SK-N-SH (cell line): ENCODE measurements around the gene PHETA2. TPM values are rescaled to one million over a fixed set of nuclear protein-coding genes. Genes with fewer than 3 reads are reported as not detected.
"Not testable (repeated sequence)": the region's sequence is repeated elsewhere in the genome, so short reads cannot be mapped to it uniquely, and the experiment has no call there.

Source experiments
- CTCF ChIA-PET: fragments of 300-600, 350-600 bp; formaldehyde crosslinking; extraction: SDS; loops from one replicate; lab custom pipeline; 2021; lab: Yijun Ruan, JAX
- POLR2A ChIA-PET: fragments of 350-600 bp; sonication (Branson Sonifier 250); formaldehyde crosslinking; extraction: SDS; loops from one replicate; lab custom pipeline; 2020; ENCODE audit warnings: antibody characterized with exemption, inconsistent platforms; lab: Yijun Ruan, JAX
- DNase-seq: peaks from one replicate; pipeline ENCODE4 v3.0.0; 2012
- H2AFZ ChIP-seq: fragments of 200-600 bp; sonication (generic); 2 replicates; pipeline ENCODE4 v1.8.1; 2016; ENCODE audit warnings: antibody characterized with exemption, mild to moderate bottlenecking, low read depth
- H3F3A ChIP-seq: fragments of 200-600 bp; sonication (generic); replicated peaks from 2 replicates; pipeline ENCODE3; 2016; ENCODE audit warnings: antibody characterized with exemption, mild to moderate bottlenecking; ENCODE audit not compliant: insufficient read depth
- H3K27ac ChIP-seq, 2 experiments: fragments of 200-500 bp in 1 of 2; fragments of 200-600 bp in 1 of 2; sonication (Bioruptor generic) in 1 of 2; sonication (generic), shearing (Covaris generic) in 1 of 2; 2 replicates each; pipeline versions ENCODE4 v1.5.1 to v1.6.1; 2014 to 2016; ENCODE audit warnings: low read depth in 2 of 2, inconsistent platforms in 1 of 2, low read length in 1 of 2, mild to moderate bottlenecking in 1 of 2, mixed read lengths in 1 of 2
- H3K27me3 ChIP-seq: fragments of 200-600 bp; sonication (generic), shearing (Covaris generic); 2 replicates; pipeline ENCODE4 v1.6.1; 2016; ENCODE audit warnings: mixed run types; ENCODE audit not compliant: insufficient read depth
- H3K36me3 ChIP-seq, 2 experiments: fragments of 200-500 bp in 1 of 2; fragments of 200-600 bp in 1 of 2; sonication (Bioruptor generic) in 1 of 2; sonication (generic) in 1 of 2; replicated peaks in 1 of 2; 2 replicates each; pipeline versions ENCODE3 to v1.5.1; 2014 to 2016; ENCODE audit warnings: low read length in 1 of 2, mild to moderate bottlenecking in 1 of 2; ENCODE audit not compliant: insufficient read depth in 2 of 2, control insufficient read depth in 1 of 2
- H3K4me1 ChIP-seq, 2 experiments: fragments of 200-500 bp in 1 of 2; fragments of 200-600 bp in 1 of 2; sonication (Bioruptor generic) in 1 of 2; sonication (generic), shearing (Covaris generic) in 1 of 2; 2 replicates each; pipeline versions ENCODE4 v1.5.1 to v1.6.1; 2014 to 2016; ENCODE audit warnings: low read depth in 1 of 2, low read length in 1 of 2, mixed run types in 1 of 2; ENCODE audit not compliant: insufficient read depth in 2 of 2, control insufficient read depth in 1 of 2
- H3K4me2 ChIP-seq: fragments of 200-600 bp; sonication (generic), shearing (Covaris generic); 2 replicates; pipeline ENCODE4 v1.6.1; 2017; ENCODE audit warnings: mixed run types
- H3K4me3 ChIP-seq, 2 experiments: fragments of 200-500 bp in 1 of 2; fragments of 200-600 bp in 1 of 2; sonication (Bioruptor generic) in 1 of 2; sonication (generic), shearing (Covaris generic) in 1 of 2; 2 replicates each; pipeline versions ENCODE4 v1.5.1 to v1.8.1; 2014 to 2016; ENCODE audit warnings: low read depth in 2 of 2, inconsistent platforms in 1 of 2, low read length in 1 of 2, mild to moderate bottlenecking in 1 of 2, mixed read lengths in 1 of 2, moderate library complexity in 1 of 2
- H3K79me2 ChIP-seq: fragments of 200-600 bp; sonication (generic); 2 replicates; pipeline ENCODE4 v1.8.1; 2017; ENCODE audit warnings: mild to moderate bottlenecking; ENCODE audit not compliant: insufficient read depth
- H3K9ac ChIP-seq: fragments of 200-600 bp; sonication (generic); 2 replicates; pipeline ENCODE4 v1.6.1; 2017; ENCODE audit warnings: mixed run types
- H3K9me2 ChIP-seq: fragments of 200-600 bp; sonication (generic); 2 replicates; pipeline ENCODE4 v1.6.1; 2017; ENCODE audit warnings: mixed run types
- H3K9me3 ChIP-seq: fragments of 200-600 bp; sonication (generic); 2 replicates; pipeline ENCODE4 v1.6.1; 2017; ENCODE audit warnings: mixed run types, mild to moderate bottlenecking, moderate library complexity
- H4K20me1 ChIP-seq: fragments of 200-600 bp; sonication (generic); 2 replicates; pipeline ENCODE4 v1.6.1; 2017; ENCODE audit warnings: mild to moderate bottlenecking, mixed run types; ENCODE audit not compliant: insufficient read depth
- CHD2 ChIP-seq: fragments of 150-350 bp; IDR thresholded peaks from 2 replicates; pipeline ENCODE4 v1.6.1; 2018; ENCODE audit warnings: low read length; ENCODE audit not compliant: partially characterized antibody
- ELF1 ChIP-seq: IDR thresholded peaks from 2 replicates; pipeline ENCODE4 v1.4.0; 2012
- EZH2phosphoT487 ChIP-seq: fragments of 200-600 bp; sonication (generic); IDR thresholded peaks from 2 replicates; pipeline ENCODE4 v1.6.1; 2017; ENCODE audit warnings: low read depth, mixed run types, mild to moderate bottlenecking, antibody characterized with exemption, moderate library complexity, borderline replicate concordance
- FOXJ3 ChIP-seq: sonication (generic); formaldehyde crosslinking; IDR thresholded peaks from 2 replicates; pipeline ENCODE4 v1.5.1; 2020; ENCODE audit warnings: mild to moderate bottlenecking, missing genetic modification reagents
- MEF2A ChIP-seq: IDR thresholded peaks from 2 replicates; pipeline ENCODE4 v1.4.0; 2012; ENCODE audit warnings: low read depth, borderline replicate concordance
- NRF1 ChIP-seq: IDR thresholded peaks from 2 replicates; pipeline ENCODE4 v1.6.1; 2012; ENCODE audit warnings: low read depth, mild to moderate bottlenecking, low read length
- POLR2AphosphoS5 ChIP-seq: IDR thresholded peaks from 2 replicates; pipeline ENCODE4 v1.6.1; 2012; ENCODE audit warnings: low read depth, low read length
- RFX5 ChIP-seq: IDR thresholded peaks from 2 replicates; pipeline ENCODE4 v1.6.1; 2012; ENCODE audit warnings: mild to moderate bottlenecking, improper control_type of control experiment, low read length
- WGBS: methylation state at CpG from one replicate; pipeline ENCODE4 v1.1.6; 2017; ENCODE audit warnings: low lambda C conversion rate; 5-methylcytosine and 5-hydroxymethylcytosine counted together
- polyA plus RNA-seq, 3 experiments: library from polyadenylated mRNA; depleted of rRNA; stranded (reverse); fragments of >200 nt; gene quantifications; 2 replicates each; pipeline ENCODE4 v1.2.3, GENCODE V29; 2012
- TF ChIP-seq, protein P1 (sequence below): IDR thresholded peaks from 2 replicates; pipeline ENCODE4; 2012
- TF ChIP-seq, protein P2 (sequence below): fragments of 200-600 bp; sonication (generic); IDR thresholded peaks from 2 replicates; pipeline ENCODE4 v1.6.1; 2017; ENCODE audit warnings: antibody characterized with exemption, mild to moderate bottlenecking, moderate library complexity
- TF ChIP-seq, protein P3 (sequence below): IDR thresholded peaks from 2 replicates; pipeline ENCODE4 v1.4.0; 2012; ENCODE audit warnings: low read depth, borderline replicate concordance
- TF ChIP-seq, protein P4 (sequence below): fragments of 150-350 bp; IDR thresholded peaks from 2 replicates; pipeline ENCODE4 v1.6.1; 2017; ENCODE audit warnings: antibody characterized with exemption, low read length, low read depth, borderline replicate concordance

The PHETA2 gene
- polyA plus RNA-seq, 1 of the 3 experiments (the other 2 are of a cell fraction) = 0.05 TPM

DNA sequence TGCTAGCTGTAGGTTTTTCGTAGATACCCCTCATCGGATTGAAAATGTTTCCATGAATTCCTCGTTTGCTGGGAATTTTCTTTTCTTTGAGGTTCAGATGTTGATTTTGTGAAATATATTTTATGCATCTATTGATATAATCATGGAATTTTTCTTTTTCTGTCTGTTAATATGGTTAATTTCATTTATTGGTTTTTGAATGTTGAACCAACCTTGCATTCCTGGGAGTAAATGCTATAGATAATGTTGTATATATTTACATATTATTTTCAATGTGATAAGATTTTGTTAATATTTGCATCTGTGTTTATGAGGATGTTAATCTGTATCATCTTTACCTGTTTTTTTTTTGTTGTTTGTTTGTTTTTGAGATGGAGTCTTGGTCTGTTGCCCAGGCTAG is 27.2 kb downstream of the PHETA2 start (continued):
- TF ChIP-seq, protein P1, sequence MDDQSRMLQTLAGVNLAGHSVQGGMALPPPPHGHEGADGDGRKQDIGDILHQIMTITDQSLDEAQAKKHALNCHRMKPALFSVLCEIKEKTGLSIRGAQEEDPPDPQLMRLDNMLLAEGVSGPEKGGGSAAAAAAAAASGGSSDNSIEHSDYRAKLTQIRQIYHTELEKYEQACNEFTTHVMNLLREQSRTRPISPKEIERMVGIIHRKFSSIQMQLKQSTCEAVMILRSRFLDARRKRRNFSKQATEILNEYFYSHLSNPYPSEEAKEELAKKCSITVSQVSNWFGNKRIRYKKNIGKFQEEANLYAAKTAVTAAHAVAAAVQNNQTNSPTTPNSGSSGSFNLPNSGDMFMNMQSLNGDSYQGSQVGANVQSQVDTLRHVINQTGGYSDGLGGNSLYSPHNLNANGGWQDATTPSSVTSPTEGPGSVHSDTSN = no peak

DNA sequence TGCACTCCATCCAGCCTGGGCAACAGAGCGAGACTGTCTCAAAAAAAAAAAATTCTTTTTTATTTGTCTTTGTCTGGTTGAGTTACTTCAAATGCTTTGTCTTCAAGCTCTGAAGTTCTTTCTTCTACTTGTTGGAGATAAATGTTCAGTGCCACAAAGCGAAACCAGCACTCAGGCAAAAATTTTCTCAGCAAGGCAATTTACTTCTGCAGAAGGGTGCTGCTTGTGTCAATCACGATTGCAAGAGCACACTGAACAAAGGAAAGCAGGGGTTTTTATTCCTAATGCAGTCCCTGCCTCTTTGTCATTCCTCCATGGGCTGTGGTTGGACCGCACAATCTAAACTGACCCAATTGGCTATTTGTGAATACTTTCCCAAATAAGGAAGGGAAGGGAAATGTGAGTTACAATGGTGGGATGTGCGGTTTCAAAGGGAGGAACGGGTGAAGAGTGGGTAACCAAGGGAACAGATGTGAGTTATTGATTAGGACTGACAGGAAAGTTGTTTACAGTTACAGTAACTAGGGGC is 30.3 kb downstream of the PHETA2 start:
- 72% methylated on average over 6 of the region's 6 CpGs for WGBS
- H4K20me1 ChIP-seq, H3K79me2 ChIP-seq, H3F3A ChIP-seq, H3K27me3 ChIP-seq, H3K36me3 ChIP-seq, H3K9ac ChIP-seq, H3K9me2 ChIP-seq, H3K4me1 ChIP-seq, DNase-seq, H3K9me3 ChIP-seq, H2AFZ ChIP-seq, H3K4me2 ChIP-seq, H3K27ac ChIP-seq, H3K4me3 ChIP-seq, POLR2A ChIA-PET: not testable (repeated sequence)
- CTCF ChIA-PET = interaction anchor here (0.6 kb wide), 1 partner anchor 9 kb away, joined by 3 read pairs; no protein-coding TSS in a partner anchor

DNA sequence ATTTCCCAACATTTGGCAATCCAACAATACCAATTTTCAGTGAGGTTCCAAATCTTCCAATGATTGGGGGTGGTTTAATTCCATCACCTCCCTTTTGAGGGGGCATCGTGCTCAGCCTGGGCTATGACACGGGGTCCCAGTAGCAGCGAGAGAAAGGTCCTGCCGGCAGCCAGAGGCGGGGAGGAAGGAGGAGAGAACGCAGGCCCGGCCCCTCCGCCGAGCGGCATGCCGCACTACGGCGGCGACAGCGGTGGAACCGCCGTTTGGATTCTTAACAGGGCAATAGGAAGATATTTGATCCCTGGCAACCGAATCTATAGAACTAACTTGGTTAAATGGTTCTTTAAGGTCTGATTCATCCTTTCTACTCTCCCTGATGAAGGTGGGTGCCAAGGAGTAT is 34.8 kb downstream of the PHETA2 start:
- POLR2A ChIA-PET = no interaction called here

More for the DNA sequence above, 34.8 kb downstream of the PHETA2 start:
- CTCF ChIA-PET = no interaction called here
- Histone ChIP-seq H3F3A (no peaks in the 10 kb centered on the region), H3K79me2 (no peaks in the 10 kb centered on the region), H4K20me1 (no peaks in the 10 kb centered on the region), H3K27me3 (no peaks in the 10 kb centered on the region), H3K4me3 (no peak overlapping the region), H3K27ac (no peak overlapping the region), H3K4me1 (no peaks in the 10 kb centered on the region), H3K9me3 (no peaks in the 10 kb centered on the region), H3K9ac (no peak overlapping the region), H3K4me2 (no peak overlapping the region), H3K36me3 (no peaks in the 10 kb centered on the region), H3K9me2 (no peaks in the 10 kb centered on the region), H2AFZ (no peak overlapping the region)
- DNase-seq = no peak
- TF ChIP-seq FOXJ3 (CRISPR knock-in tag) = no peak
- TF ChIP-seq, protein P1 = no peak
- no peak for TF ChIP-seq MEF2A
- TF ChIP-seq CHD2 = no peak
- TF ChIP-seq POLR2AphosphoS5 = no peak
- TF ChIP-seq, protein P2, sequence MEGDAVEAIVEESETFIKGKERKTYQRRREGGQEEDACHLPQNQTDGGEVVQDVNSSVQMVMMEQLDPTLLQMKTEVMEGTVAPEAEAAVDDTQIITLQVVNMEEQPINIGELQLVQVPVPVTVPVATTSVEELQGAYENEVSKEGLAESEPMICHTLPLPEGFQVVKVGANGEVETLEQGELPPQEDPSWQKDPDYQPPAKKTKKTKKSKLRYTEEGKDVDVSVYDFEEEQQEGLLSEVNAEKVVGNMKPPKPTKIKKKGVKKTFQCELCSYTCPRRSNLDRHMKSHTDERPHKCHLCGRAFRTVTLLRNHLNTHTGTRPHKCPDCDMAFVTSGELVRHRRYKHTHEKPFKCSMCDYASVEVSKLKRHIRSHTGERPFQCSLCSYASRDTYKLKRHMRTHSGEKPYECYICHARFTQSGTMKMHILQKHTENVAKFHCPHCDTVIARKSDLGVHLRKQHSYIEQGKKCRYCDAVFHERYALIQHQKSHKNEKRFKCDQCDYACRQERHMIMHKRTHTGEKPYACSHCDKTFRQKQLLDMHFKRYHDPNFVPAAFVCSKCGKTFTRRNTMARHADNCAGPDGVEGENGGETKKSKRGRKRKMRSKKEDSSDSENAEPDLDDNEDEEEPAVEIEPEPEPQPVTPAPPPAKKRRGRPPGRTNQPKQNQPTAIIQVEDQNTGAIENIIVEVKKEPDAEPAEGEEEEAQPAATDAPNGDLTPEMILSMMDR = no peak
- TF ChIP-seq EZH2phosphoT487 = no peak
- TF ChIP-seq ELF1 = no peak
- no peak for TF ChIP-seq RFX5
- TF ChIP-seq, protein P3, sequence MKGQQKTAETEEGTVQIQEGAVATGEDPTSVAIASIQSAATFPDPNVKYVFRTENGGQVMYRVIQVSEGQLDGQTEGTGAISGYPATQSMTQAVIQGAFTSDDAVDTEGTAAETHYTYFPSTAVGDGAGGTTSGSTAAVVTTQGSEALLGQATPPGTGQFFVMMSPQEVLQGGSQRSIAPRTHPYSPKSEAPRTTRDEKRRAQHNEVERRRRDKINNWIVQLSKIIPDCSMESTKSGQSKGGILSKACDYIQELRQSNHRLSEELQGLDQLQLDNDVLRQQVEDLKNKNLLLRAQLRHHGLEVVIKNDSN = no peak
- TF ChIP-seq NRF1 = no peak
- TF ChIP-seq, protein P4, sequence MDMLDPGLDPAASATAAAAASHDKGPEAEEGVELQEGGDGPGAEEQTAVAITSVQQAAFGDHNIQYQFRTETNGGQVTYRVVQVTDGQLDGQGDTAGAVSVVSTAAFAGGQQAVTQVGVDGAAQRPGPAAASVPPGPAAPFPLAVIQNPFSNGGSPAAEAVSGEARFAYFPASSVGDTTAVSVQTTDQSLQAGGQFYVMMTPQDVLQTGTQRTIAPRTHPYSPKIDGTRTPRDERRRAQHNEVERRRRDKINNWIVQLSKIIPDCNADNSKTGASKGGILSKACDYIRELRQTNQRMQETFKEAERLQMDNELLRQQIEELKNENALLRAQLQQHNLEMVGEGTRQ = no peak
- WGBS = 89% methylated on average over 10 of the region's 18 CpGs
